GM12873 (cell line): ENCODE data around the gene GAS6.

Source experiments
- CTCF ChIP-seq: IDR thresholded peaks from 2 replicates; pipeline ENCODE4 v1.5.1; 2012; ENCODE audit warnings: low read depth, mild to moderate bottlenecking, moderate library complexity, low read length, control low read depth; ENCODE audit not compliant: insufficient read depth; ENCODE audit errors: missing control alignments

Gene GAS6

GRCh38 chr13:113811081-113811928 lies 52.6 kb downstream of the GAS6 start:
- TF ChIP-seq CTCF: no peak

GRCh38 chr13:113810640-113811039 lies 53.2 kb downstream of the GAS6 start:
- TF ChIP-seq CTCF: no peak

- no peak for TF ChIP-seq CTCF
Measured at GRCh38 chr13:113809934-113810333, 53.9 kb downstream of the GAS6 start.

- no peak for TF ChIP-seq CTCF
Measured at GRCh38 chr13:113808058-113808834, 55.6 kb downstream of the GAS6 start.

- TF ChIP-seq CTCF: no peak
Measured at GRCh38 chr13:113806526-113806925, 57.4 kb downstream of the GAS6 start.

- no peak for TF ChIP-seq CTCF
Measured at GRCh38 chr13:113806104-113806471, 57.8 kb downstream of the GAS6 start.

- no peak for TF ChIP-seq CTCF
Measured at GRCh38 chr13:113805431-113806103, 58.3 kb downstream of the GAS6 start.
